ENCODE results near the gene ARHGAP27. TPM values are rescaled to one million over a fixed set of nuclear protein-coding genes. Genes with fewer than 3 reads are reported as not detected.
"Not testable (repeated sequence)": the region's sequence is repeated elsewhere in the genome, so short reads cannot be mapped to it uniquely, and the experiment has no call there.

ARHGAP27 gene
- total and polyA plus RNA-seq, 8 donors = 7.7 to 390 (median 45.5) TPM

DNA sequence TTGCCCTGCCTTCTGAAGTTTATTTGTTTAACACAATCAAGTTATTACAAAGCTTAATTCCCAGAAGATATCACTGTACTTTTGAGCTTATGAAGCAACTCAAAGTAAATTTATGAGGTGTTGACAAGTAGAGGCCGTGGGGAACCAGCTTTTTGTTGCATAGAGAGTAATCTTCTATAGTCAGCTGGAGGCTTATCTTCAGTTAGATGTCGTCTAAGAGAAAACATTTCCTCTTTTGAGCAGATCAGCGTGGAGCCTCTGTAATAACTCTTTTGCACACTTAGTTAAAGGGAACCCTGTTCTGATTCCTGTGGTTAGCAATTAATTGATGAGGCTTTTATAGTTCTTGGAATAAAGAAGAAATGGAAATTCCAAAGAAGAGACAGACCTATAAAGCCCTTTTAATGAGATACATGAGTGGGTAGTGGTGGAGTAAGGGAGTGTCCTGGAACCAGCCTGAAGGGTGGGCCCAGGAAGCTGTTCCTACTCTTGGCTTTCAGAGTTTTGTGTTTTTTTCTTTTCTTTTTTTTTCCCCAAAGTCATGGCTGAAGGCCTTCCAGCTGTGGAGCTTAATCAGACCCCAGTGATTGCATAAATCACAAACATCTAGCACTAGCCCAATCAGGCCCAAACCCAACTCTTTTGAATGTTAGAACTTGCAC, 87.0 kb downstream of the ARHGAP27 start:
- intact Hi-C loops (cut with DNase I; ENCODE audit: low total_unique reads) = no loop called here
- Histone ChIP-seq H3K4me3 (no peak overlapping the region), H3K9me3 (no peaks in the 10 kb centered on the region), H3K4me1 (peaks cover 0 to 21% (median 7%) of the 10 kb centered on the region in 4 donors), H3K27me3 (no peaks in the 10 kb centered on the region), H3K36me3 (no peaks in the 10 kb centered on the region), H3K27ac (peak overlapping the region in 4 of 5 donors; percentile 2 to 64 (median 57))
- DNase-seq = peak in 1 of 2 donors; percentile 66
- WGBS, 5 donors = 23 to 40% (median 28%) methylated on average over 3 of the region's 3 CpGs
- TF ChIP-seq, protein P1, sequence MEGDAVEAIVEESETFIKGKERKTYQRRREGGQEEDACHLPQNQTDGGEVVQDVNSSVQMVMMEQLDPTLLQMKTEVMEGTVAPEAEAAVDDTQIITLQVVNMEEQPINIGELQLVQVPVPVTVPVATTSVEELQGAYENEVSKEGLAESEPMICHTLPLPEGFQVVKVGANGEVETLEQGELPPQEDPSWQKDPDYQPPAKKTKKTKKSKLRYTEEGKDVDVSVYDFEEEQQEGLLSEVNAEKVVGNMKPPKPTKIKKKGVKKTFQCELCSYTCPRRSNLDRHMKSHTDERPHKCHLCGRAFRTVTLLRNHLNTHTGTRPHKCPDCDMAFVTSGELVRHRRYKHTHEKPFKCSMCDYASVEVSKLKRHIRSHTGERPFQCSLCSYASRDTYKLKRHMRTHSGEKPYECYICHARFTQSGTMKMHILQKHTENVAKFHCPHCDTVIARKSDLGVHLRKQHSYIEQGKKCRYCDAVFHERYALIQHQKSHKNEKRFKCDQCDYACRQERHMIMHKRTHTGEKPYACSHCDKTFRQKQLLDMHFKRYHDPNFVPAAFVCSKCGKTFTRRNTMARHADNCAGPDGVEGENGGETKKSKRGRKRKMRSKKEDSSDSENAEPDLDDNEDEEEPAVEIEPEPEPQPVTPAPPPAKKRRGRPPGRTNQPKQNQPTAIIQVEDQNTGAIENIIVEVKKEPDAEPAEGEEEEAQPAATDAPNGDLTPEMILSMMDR (IDR thresholded peaks at IDR 0.05) = no peak
- TF ChIP-seq POLR2A (IDR thresholded peaks at IDR 0.05) = no peak
- no peak for TF ChIP-seq POLR2AphosphoS5 (IDR thresholded peaks at IDR 0.05)
- TF ChIP-seq EP300 (IDR thresholded peaks at IDR 0.05) = no peak

DNA sequence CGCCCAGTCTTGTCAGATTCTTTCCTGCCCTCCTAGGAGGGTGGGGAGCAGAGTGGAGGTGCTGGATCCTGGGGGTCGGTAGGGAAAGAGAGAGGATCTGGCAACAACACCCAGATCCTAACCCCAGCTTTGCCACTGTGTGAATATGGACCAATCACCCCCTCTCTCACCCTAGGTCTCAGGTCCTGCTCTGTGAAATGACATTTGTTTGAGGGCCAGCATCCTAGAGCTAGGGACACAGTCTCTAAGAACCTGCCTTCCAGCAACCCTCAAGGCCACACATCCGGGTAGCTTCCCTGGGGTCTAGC, 87.5 kb downstream of the ARHGAP27 start:
- intact Hi-C loops (cut with DNase I; ENCODE audit: low total_unique reads) = no loop called here
- TF ChIP-seq POLR2AphosphoS5 (IDR thresholded peaks at IDR 0.05) (no peak), EP300 (IDR thresholded peaks at IDR 0.05) (no peak), POLR2A (IDR thresholded peaks at IDR 0.05) (no peak)
- TF ChIP-seq, protein P1 (IDR thresholded peaks at IDR 0.05) = no peak
- no peaks in the 10 kb centered on the region for H3K27me3 ChIP-seq
- peak overlapping the region in 3 of 5 donors; percentile 54 to 64 (median 60) for H3K27ac ChIP-seq
- WGBS, 5 donors = 66 to 79% (median 73%) methylated on average over 3 of the region's 3 CpGs
- H3K36me3 ChIP-seq = no peaks in the 10 kb centered on the region
- H3K4me3 ChIP-seq = no peak overlapping the region
- DNase-seq = no peak
- H3K4me1 ChIP-seq = peaks cover 0 to 21% (median 7%) of the 10 kb centered on the region in 4 donors
- no peaks in the 10 kb centered on the region for H3K9me3 ChIP-seq

DNA sequence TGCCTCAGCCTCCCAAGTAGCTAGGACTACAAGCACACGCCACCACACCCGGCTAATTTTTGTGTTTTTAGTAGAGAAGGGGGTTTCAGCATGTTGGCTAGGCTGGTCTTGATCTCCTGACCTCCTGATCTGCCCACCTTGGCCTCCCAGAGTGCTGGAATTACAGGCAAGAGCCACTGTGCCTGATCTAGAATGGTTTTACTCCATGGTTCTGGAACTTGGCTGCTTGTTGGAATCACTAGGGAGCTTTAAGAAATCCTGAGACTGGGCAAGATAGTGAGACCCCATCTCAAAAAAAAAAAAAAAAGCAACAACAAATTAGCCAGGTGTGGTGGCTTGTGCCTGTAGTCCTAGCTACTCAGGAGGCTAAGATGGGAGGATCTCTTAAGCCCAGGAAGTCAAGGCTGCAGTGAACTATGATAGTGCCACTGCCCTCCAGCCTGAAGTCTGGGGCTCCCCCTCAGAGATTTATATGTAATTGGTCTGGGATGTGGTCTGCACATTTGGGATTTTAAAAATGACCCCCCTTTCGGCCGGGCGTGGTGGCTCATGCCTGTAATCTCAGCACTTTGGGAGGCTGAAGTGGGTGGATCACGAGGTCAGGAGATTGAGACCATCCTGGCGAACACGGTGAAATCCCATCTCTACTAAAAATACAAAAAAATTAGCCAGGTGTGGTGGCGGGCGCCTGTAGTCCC, 88.6 kb downstream of the ARHGAP27 start:
- H3K27ac ChIP-seq; H3K36me3 ChIP-seq; DNase-seq; H3K9me3 ChIP-seq; H3K4me3 ChIP-seq; H3K27me3 ChIP-seq; intact Hi-C loops (cut with DNase I; ENCODE audit: low total_unique reads): not testable (repeated sequence)
- peaks cover 0 to 21% (median 7%) of the 10 kb centered on the region in 4 donors for H3K4me1 ChIP-seq
- 93 to 97% (median 97%) methylated on average over 10 of the region's 10 CpGs for WGBS, 5 donors

Other genes with a start within 250 kb of the ARHGAP27 start
- 10 to 100 TPM in 3 of 5 donors, 1 to 10 TPM in 2; 8.1 to 34.5 (median 16.5) TPM for gene FMNL1, start 211.0 kb downstream of the ARHGAP27 start, total RNA-seq
- 10 to 100 TPM in 1 of 3 donors, 1 to 10 TPM in 2; 4.5 to 10.1 (median 8.2) TPM for gene FMNL1, start 211.0 kb downstream of the ARHGAP27 start, polyA plus RNA-seq
- gene SPATA32, start 170.8 kb downstream of the ARHGAP27 start, total RNA-seq = not detected
- gene SPATA32, start 170.8 kb downstream of the ARHGAP27 start, polyA plus RNA-seq = not detected
- 10 to 100 TPM in 2 of 5 donors, 1 to 10 TPM in 3; 1.2 to 17.7 (median 9.7) TPM for gene MAP3K14, start 115.8 kb downstream of the ARHGAP27 start, total RNA-seq
- 10 to 100 TPM in 1 of 3 donors, 1 to 10 TPM in 2; 6.3 to 11.0 (median 6.4) TPM for gene MAP3K14, start 115.8 kb downstream of the ARHGAP27 start, polyA plus RNA-seq
- gene PLEKHM1, start 57.9 kb upstream of the ARHGAP27 start, total RNA-seq = 10 to 100 TPM; 14.7 to 63.0 (median 38.4) TPM
- gene PLEKHM1, start 57.9 kb upstream of the ARHGAP27 start, polyA plus RNA-seq = 10 to 100 TPM; 10.4 to 16.7 (median 11.2) TPM

All from stomach (tissue), 9 donors.